NCI-H526 (cell line): Measurements from ENCODE around the gene ZNF141.
"Not testable (repeated sequence)": the region's sequence is repeated elsewhere in the genome, so short reads cannot be mapped to it uniquely, and the experiment has no call there.

Experiments used
- DNase-seq, 2 experiments: peaks; one replicate each; lab custom pipeline; 2025; lab: John Stamatoyannopoulos, UW

Gene ZNF141

GRCh38 chr4:385934-386707, 48.5 kb downstream of the ZNF141 start:
- DNase-seq: no peak

- DNase-seq: no peak
These were observed 49.1 kb downstream of the ZNF141 start for GRCh38 chr4:386708-387105.

GRCh38 chr4:404006-404405, 66.4 kb downstream of the ZNF141 start:
- no peak for DNase-seq

- not testable (repeated sequence) for DNase-seq
These were observed 70.7 kb downstream of the ZNF141 start for GRCh38 chr4:408321-408720.

- DNase-seq: no peak
These were observed 85.0 kb downstream of the ZNF141 start for GRCh38 chr4:422587-422986.
